ENCODE measurements around the gene SP4.

Gene SP4

GRCh38 chr7:21543528-21544302 is 115.8 kb downstream of the SP4 start:
- H3K27ac ChIP-seq (replicated peaks): no peak overlapping the region
- DNase-seq (ENCODE audit: low read depth in 1 of 2, low spot score in 1 of 2): no peak
- TF ChIP-seq POLR2AphosphoS5 (IDR thresholded peaks at IDR 0.05; ENCODE audit: low read depth) (no peak), CTCF (IDR thresholded peaks at IDR 0.05; ENCODE audit: insufficient read depth, low read length) (no peak), REST (IDR thresholded peaks at IDR 0.05; ENCODE audit: insufficient replicate concordance, low read depth) (no peak), GABPA (IDR thresholded peaks at IDR 0.05; ENCODE audit: low read depth) (no peak), SPI1 (IDR thresholded peaks at IDR 0.05; ENCODE audit: borderline replicate concordance, low read depth) (no peak)
- H3K27me3 ChIP-seq (ENCODE audit: insufficient read depth, poor library complexity, severe bottlenecking): peaks cover 27% of the 10 kb centered on the region
- no peak overlapping the region for H3K4me3 ChIP-seq (replicated peaks; ENCODE audit: insufficient read depth, low read length)

DNA sequence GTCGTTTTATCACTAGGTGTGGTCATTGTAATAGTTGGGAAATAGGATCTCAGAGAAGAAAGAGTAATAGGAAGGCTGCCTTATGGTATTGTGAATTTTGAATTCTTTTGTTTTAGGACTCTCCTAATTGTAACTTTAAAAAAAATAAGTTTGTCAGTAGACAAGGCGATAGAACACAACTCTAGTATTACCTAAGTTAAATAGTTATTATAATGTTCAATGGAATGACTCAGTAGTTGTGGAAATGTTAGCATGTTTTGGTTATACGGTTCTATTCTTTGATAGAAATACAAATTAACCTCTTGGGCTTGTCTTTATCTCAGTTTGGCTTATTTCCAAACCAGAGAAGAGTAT is 116.4 kb downstream of the SP4 start:
- Histone ChIP-seq H3K27me3 (ENCODE audit: insufficient read depth, poor library complexity, severe bottlenecking) (peaks cover 27% of the 10 kb centered on the region), H3K4me3 (replicated peaks; ENCODE audit: insufficient read depth, low read length) (no peak overlapping the region), H3K27ac (replicated peaks) (no peak overlapping the region)
- TF ChIP-seq GABPA (IDR thresholded peaks at IDR 0.05; ENCODE audit: low read depth) (no peak), CTCF (IDR thresholded peaks at IDR 0.05; ENCODE audit: insufficient read depth, low read length) (no peak), REST (IDR thresholded peaks at IDR 0.05; ENCODE audit: insufficient replicate concordance, low read depth) (no peak), SPI1 (IDR thresholded peaks at IDR 0.05; ENCODE audit: borderline replicate concordance, low read depth) (no peak), POLR2AphosphoS5 (IDR thresholded peaks at IDR 0.05; ENCODE audit: low read depth) (no peak)
- no peak for DNase-seq (ENCODE audit: low read depth in 1 of 2, low spot score in 1 of 2)

- Histone ChIP-seq H3K4me3 (replicated peaks; ENCODE audit: insufficient read depth, low read length) (no peak overlapping the region), H3K27ac (replicated peaks) (no peak overlapping the region), H3K27me3 (ENCODE audit: insufficient read depth, poor library complexity, severe bottlenecking) (peaks cover 27% of the 10 kb centered on the region)
- TF ChIP-seq GABPA (IDR thresholded peaks at IDR 0.05; ENCODE audit: low read depth) (no peak), REST (IDR thresholded peaks at IDR 0.05; ENCODE audit: insufficient replicate concordance, low read depth) (no peak), SPI1 (IDR thresholded peaks at IDR 0.05; ENCODE audit: borderline replicate concordance, low read depth) (no peak), CTCF (IDR thresholded peaks at IDR 0.05; ENCODE audit: insufficient read depth, low read length) (no peak), POLR2AphosphoS5 (IDR thresholded peaks at IDR 0.05; ENCODE audit: low read depth) (no peak)
- DNase-seq (ENCODE audit: low read depth in 1 of 2, low spot score in 1 of 2): no peak
Observed at GRCh38 chr7:21544715-21545114, 116.8 kb downstream of the SP4 start.

Data from HL-60 (cell line).